SK-N-MC (cell line): Measurements from ENCODE around the gene CCDC50.

Experiments used
- DNase-seq: peaks from one replicate; pipeline ENCODE4 v3.0.0-alpha.2; 2011; ENCODE audit warnings: low read depth, low spot score
- H3K27ac ChIP-seq: fragments of 200-600 bp; sonication (generic); 2 replicates; pipeline ENCODE4 v1.5.1; 2016; ENCODE audit warnings: mixed run types
- H3K36me3 ChIP-seq: fragments of 200-600 bp; sonication (generic); 2 replicates; pipeline ENCODE4 v1.6.1; 2017; ENCODE audit warnings: antibody characterized with exemption, low read length, mixed read lengths; ENCODE audit not compliant: insufficient read depth
- H3K4me3 ChIP-seq: fragments of 200-600 bp; sonication (generic); 2 replicates; pipeline ENCODE4 v1.5.1; 2016
- H3K9ac ChIP-seq: fragments of 200-600 bp; sonication (generic); 2 replicates; pipeline ENCODE4 v1.8.0; 2017; ENCODE audit warnings: mixed run types, mixed read lengths; ENCODE audit not compliant: insufficient read length
- H3K9me3 ChIP-seq: fragments of 200-600 bp; sonication (generic); 2 replicates; pipeline ENCODE4 v1.6.1; 2017; ENCODE audit warnings: low read depth, mild to moderate bottlenecking, antibody characterized with exemption, low read length, moderate library complexity, mixed read lengths
- EZH2 ChIP-seq: fragments of 200-600 bp; sonication (generic); IDR thresholded peaks from one replicate; pipeline ENCODE4 v1.6.1; 2017; ENCODE audit warnings: antibody characterized with exemption
- FOXP2 ChIP-seq: optimal IDR thresholded peaks from 2 replicates; pipeline ENCODE3; 2011; ENCODE audit warnings: mild to moderate bottlenecking, moderate library complexity; ENCODE audit not compliant: insufficient read depth; ENCODE audit errors: extremely low read length, control extremely low read depth
- POLR2AphosphoS5 ChIP-seq: IDR thresholded peaks from 2 replicates; pipeline ENCODE4 v1.6.1; 2012; ENCODE audit warnings: mild to moderate bottlenecking, low read depth, low read length, borderline replicate concordance

The CCDC50 gene

DNA sequence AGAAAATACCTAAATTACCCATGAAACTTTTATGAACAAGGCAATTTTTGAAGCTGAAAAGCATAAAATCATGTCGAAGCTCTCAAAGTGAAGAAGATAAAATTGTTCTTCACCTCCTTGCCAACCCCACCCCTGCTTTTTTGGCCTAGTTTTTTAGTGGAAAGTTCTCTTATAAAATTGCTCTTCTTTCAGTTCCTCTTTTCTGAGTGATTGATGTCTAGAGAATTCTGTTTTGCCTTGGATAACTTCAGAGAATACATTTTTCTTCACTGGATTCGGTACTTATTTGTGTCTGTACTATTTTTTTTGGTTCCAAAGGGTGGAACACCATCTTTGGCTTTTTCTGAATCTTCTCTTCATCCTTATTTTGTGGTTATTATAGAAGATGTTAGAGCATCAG lies 106.8 kb downstream of the CCDC50 start:
- TF ChIP-seq FOXP2 (no peak), EZH2 (no peak), POLR2AphosphoS5 (no peak)
- H3K27ac ChIP-seq: no peak overlapping the region
- DNase-seq: no peak

DNA sequence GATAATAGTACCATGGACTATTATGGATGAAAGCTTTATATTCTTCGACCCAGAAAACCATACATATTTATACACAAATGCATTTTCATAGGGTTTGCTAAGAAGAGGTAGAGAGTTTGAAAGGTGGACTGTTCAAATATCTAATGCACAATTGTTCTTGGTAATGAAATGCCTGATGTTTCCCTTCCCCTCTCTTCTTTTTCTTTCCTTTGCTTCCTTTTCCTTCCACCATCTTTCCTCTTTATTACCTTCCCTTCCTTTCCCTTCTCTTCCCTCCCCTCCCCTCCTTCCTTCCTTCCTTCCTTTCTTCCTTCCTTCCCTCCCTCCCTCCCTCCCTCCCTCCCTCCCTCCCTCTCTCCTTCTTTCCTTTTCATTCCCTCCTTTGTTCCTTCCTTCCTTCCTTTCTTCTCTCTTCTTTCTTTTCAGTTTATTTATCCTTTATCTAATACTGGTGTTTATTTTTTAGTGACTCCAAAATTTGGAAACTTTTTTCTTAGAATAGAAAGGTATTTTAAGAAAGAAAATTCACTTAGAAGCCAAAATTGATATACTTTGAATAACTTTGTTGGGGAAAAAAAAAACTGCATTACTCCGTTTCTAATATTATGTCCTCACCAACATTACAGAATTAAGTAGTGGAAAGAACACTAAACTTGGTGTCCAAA lies 109.1 kb downstream of the CCDC50 start:
- TF ChIP-seq FOXP2 (no peak), POLR2AphosphoS5 (no peak), EZH2 (no peak)
- H3K9ac ChIP-seq: no peak overlapping the region
- no peak overlapping the region for H3K27ac ChIP-seq
- no peaks in the 10 kb centered on the region for H3K36me3 ChIP-seq
- no peak for DNase-seq
- H3K4me3 ChIP-seq: no peak overlapping the region
- H3K9me3 ChIP-seq: no peaks in the 10 kb centered on the region

More for the DNA sequence above, 106.8 kb downstream of the CCDC50 start:
- Histone ChIP-seq H3K9ac (no peak overlapping the region), H3K4me3 (no peak overlapping the region), H3K36me3 (no peaks in the 10 kb centered on the region), H3K9me3 (no peaks in the 10 kb centered on the region)

DNA sequence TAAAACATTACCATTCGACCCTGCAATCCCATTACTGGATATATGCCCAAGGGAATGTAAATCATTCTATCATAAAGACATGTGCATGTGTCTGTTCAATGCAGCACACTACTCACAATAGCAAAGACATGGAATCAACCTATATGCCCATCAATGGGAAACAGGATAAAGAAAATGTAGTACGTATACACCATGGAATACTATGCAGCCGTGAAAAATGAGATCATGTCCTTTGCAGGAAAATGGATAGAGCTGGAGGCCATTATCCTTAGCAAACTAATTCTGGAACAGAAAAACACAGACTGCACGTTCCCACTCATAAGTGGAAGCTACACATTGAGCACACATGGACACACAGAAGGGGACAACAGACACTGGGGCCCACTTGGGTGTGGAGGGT lies 111.3 kb downstream of the CCDC50 start:
- H3K27ac ChIP-seq: no peak overlapping the region
- no peaks in the 10 kb centered on the region for H3K36me3 ChIP-seq
- no peak overlapping the region for H3K4me3 ChIP-seq
- TF ChIP-seq FOXP2 (no peak), EZH2 (no peak), POLR2AphosphoS5 (no peak)
- DNase-seq: no peak
- no peaks in the 10 kb centered on the region for H3K9me3 ChIP-seq
- no peak overlapping the region for H3K9ac ChIP-seq

DNA sequence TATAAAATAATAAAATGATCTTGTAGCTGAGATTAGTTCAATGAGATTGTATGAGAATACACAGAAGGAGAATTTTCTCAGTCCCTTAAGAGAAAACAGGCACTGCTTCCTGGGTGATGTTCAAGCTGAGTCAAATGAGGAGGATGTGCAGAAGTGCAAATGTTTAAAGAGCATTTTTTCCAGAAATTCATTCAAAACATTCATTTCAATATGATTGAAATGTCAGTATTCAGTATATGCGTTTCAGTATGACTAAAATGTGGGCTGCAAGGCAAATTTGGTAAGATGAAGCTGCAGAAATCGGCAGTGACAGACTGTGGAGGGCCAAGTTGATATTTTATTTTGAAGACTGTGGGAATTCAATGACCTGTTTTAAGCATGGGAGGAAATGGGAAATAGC lies 112.5 kb downstream of the CCDC50 start:
- H3K27ac ChIP-seq: no peak overlapping the region
- H3K9me3 ChIP-seq: no peaks in the 10 kb centered on the region
- no peaks in the 10 kb centered on the region for H3K36me3 ChIP-seq
- H3K4me3 ChIP-seq: no peak overlapping the region
- no peak for DNase-seq
- H3K9ac ChIP-seq: no peak overlapping the region
- TF ChIP-seq FOXP2 (no peak), EZH2 (no peak), POLR2AphosphoS5 (no peak)

DNA sequence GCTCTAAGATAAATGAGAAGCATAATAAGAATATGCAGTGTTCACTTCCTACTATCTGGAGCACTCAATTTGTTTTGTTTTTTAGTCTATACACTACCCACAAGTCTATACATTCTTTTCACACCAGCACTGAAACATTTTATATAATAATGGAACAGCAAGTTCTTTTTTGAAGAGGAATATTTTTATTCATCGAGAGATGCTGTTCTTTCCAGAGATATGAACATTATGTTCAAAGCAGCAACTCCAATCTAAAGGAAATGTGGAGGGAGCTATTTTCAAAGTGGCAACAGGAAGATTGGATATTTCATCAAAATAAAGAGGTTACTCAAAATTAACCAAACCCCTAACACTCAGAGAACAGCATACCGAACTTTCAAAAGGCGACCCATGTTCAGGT lies 115.4 kb downstream of the CCDC50 start:
- 0 out of 2 replicates have a peak, but pooled peaks cover 5% of the 10 kb centered on the region for H3K9me3 ChIP-seq
- no peak for DNase-seq
- H3K4me3 ChIP-seq: no peak overlapping the region
- H3K9ac ChIP-seq: no peak overlapping the region
- no peak for TF ChIP-seq FOXP2
- H3K36me3 ChIP-seq: no peaks in the 10 kb centered on the region
- H3K27ac ChIP-seq: no peak overlapping the region
